ENCODE results near the gene ARSG.
"Not testable (repeated sequence)": the region's sequence is repeated elsewhere in the genome, so short reads cannot be mapped to it uniquely, and the experiment has no call there.

The ARSG gene

DNA sequence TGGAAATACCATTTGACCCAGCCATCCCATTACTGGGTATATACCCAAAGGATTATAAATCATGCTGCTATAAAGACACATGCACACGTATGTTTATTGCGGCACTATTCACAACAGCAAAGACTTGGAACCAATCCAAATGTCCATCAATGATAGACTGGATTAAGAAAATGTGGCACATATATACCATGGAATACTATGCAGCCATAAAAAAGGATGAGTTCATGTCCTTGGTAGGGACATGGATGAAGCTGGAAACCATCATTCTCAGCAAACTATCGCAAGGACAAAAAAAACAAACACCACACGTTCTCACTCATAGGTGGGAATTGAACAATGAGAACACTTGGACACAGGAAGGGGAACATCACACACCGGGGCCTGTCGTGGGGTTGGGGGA is 9.3 kb upstream of the ARSG start:
- not testable (repeated sequence) for DNase-seq

DNA sequence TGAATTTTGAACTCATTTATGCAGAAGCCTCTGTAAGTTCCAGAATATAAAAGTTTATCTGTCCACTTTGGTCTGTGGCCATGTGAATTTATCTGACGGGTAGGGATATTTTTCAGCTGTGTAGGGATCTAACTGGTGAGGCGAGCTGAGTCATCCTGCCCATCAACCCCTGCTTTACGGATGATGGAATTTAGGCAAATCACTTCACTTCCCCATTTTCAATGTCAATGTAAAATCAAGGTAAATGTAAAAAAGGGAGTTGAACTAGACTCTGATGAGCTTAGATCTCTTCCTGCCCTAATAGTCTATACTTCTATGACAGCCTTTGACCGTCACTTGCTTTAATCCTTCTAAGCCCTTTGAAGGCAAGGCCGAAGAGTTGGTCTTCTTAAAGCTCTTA is 2.9 kb upstream of the ARSG start:
- DNase-seq, result no peak

DNA sequence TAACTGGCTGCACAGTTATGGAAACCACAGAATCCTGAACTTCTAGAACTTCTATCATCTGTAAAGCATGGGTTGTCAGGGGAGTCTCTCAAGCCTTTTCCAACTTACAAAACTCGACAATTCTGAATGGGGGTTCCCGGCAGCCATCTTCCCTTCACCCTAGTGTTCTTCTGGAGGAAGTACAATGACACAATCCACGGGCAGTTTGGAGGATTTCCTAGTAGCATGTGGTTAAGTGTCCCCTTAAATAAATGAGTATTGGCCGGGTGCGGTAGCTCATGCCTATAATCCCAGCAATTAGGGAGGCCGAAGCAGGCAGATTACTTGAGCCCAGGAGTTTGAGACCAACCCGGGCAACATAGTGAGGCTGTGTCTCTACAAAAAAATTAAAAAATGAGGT is 2.5 kb upstream of the ARSG start:
- no peak for DNase-seq

GRCh38 chr17:68289473-68289872 is 1.8 kb upstream of the ARSG start:
- no peak for DNase-seq

DNA sequence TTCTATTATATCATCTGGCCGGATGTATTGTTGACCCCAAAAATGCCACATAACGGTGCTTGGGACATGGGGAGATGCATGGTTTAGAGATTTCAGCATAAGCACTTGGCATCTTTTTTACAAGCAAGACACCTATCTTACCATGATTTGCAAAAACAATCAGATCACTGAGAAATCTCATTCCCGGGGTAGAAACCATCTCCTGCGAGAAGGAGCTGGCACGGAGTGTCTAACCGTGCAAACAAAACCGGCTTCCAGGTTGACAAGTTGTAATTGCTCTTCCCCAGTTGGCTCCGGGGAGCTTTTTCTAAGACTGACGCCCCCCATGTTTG is 1.4 kb upstream of the ARSG start:
- no peak for DNase-seq

- no peak for DNase-seq
These were observed 884 bp upstream of the ARSG start for GRCh38 chr17:68290268-68290954.

DNA sequence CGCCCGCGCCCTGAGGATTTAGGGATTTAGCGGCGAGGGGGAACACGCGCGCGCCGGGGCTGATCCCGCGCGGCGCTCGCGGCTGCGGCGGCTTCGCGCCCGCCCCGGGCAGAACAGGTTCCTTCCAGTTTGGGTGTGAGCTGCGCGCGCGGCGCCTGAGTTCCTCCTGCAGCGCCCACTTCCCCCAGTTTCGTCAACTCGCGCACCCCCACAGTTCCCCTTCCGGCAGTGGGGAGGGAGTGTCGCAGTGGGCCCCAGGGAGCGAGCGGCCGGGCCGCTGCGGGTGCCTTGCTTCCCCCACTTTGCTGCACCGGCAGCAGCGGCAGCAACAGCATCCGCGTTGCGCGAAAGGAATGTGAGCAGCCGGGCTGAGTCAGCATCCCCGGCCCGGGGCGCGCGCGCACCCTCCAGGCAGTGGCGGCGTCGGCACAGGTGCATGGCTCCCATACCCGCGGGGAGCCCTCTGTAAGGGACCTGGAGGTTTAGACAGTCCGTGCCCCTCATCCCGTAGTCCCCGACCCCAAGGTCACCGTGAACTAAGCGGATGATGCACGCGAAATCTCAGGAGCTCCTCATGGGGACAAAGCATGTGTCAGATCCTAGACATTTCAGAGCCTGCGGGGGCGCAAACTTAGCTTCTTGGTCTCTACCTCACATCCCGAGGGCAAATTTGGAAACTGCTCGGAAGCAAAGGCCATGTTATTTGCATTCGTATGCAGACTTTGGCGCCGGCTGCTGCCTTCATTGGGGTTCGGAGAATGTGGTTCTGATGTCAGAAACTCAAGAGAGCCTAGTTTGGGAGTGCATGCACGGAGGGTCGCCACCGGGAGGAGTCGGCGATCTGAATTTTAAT is 767 bp downstream of the ARSG start:
- peak; percentile 61 for DNase-seq

DNA sequence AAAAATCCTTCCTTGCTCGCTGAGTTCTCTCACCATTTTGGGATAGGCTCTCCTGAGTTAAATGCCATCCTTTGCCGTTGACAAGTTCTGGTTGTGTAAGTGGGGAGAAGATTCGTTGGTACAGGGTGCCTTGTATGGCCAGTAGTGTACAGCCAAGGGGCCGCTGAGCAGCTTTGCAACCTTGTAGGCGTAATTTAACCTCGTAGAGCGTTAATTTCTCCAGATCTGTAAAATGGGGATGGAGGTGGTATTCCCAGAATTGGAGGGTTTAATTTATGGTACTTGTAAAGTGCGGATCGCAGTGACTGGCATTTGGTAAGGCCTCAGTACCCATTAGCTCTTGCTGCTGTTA is 1.4 kb downstream of the ARSG start:
- no peak for DNase-seq

- DNase-seq, result no peak
These were observed 2.3 kb downstream of the ARSG start for GRCh38 chr17:68293490-68294195.

DNA sequence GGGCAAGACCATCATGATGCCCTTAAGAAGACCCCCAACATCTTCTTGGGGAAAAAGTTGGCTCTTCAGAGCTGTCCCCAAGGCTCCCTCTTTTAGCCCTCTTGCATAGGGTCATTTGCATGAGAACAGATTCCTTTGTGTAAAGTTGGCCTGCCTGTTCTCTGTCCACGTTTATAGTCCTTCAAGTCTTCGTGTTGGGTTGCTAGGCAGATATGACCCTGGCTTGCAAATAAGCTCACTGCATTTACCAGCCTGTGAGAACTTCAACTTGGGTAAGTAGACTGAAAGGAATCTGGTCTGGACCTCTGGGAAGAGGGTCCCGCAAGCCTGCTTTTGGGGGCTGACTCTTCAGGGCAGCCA is 2.9 kb downstream of the ARSG start:
- no peak for DNase-seq

- DNase-seq, result no peak
These were observed 3.3 kb downstream of the ARSG start for GRCh38 chr17:68294617-68295016.

- no peak for DNase-seq
These were observed 3.8 kb downstream of the ARSG start for GRCh38 chr17:68295086-68295485.

DNA sequence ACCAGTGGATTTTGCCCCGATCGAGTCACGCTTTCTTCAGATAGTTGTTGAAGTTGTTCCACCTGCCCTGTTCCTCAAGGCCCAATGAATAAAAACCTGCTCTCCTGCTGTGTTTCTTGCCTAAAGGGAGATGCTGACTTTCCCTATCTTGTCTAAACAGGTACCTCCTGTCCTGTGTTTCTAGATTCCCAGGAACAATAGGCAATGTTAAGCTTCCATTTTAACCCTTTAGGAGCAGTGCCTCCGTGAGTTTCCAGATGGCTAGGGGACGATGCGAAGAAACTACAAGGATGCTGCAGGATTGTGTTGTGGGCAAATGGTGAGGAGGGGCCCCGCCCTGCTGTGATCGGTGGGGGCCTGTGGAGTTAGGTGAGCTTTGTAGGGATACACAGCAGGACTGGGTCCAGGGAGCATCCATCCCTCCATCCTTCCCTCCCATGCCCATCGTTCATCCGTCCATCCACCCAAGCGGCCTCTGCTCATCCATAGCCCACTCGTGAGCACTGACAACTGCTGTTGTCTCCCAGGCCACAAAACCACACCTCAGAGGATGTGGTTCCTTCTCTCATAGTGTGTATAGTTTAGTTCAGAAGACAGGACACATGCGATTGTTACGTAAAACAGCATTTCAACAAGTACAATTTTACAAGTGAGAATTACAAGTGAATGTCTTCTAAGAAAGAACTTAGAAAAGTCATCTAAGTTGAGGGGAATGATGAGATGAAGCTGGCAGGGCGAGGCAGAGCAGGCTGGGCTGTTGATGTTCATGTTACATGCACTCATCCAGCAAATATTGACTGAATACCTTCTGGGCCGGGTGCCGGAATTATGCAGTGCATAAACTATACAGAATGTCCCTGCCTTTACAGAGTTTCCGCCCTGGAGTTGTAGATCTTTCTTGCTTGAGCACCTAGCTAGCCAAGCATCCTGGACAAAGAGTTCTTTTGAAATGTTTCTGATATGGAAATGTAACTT is 5.2 kb downstream of the ARSG start:
- no peak for DNase-seq

DNA sequence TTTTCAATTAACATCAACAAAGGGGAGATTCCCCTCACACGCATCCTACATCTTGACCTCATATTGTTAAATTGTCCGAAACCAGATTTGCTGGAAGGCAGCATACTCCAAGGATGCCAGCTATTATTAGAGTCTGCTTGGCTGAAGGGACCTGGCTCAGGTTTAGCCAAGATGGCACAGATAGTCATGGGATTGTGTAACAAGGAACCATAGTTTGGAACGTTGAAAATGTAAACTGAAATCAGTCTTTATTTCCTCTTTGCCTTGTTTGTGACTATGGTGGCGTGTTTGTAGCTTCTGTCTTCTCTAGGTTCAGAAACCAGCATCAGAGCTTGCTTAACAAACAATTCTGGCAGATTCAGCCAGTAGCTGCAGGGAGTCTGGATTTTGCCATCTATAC is 5.9 kb downstream of the ARSG start:
- no peak for DNase-seq

DNA sequence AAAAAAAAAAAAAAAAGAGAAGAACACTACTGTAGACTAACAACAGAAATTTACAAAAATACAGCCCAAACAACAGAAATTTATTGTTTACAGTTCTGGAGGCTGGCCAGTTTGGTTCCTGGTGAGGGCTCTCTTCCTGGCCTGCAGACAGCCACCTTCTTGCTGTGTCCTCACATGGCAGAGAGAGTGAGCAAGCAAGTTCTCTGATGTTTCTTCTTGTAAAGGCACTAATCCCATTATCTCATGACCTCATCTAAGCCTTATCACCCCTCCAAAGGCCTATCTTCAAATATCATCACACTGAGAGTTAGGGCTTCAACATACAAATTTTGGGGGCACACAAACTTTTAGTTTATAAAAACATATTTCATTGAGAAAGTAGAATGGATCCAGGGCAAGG is 7.3 kb downstream of the ARSG start:
- no peak for DNase-seq

- DNase-seq, result no peak
These were observed 8.5 kb downstream of the ARSG start for GRCh38 chr17:68299817-68300216.

DNA sequence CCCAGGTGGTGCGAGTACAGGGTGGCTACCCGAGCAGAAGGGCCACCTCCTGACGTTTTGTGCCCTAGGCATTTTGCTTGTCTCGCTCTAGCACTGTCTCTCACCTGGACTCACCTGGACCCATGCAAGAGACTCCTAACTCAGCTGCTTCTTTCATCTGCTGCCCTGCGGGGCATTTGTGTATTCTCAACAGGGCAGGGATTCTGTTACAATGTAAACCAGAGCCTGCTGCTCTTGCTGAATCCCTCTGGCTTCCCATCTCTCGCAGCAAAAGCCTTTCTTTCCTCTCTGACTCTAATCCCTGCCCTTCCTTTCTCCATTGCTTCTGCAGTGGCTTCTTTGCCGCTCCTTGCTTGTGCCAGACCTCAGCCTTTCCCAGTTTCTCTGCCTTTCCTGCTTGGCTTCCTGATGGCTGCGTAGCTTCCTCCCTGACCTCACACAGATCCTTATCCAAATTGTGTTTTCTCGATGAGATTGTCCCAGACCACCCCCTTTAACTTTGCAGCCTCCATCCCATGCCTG is 10.2 kb downstream of the ARSG start:
- DNase-seq, result no peak

GRCh38 chr17:68302066-68302564 is 10.8 kb downstream of the ARSG start:
- peak; percentile 19 for DNase-seq

- peak; percentile 79 for DNase-seq
These were observed 11.4 kb downstream of the ARSG start for GRCh38 chr17:68302666-68303065.

DNA sequence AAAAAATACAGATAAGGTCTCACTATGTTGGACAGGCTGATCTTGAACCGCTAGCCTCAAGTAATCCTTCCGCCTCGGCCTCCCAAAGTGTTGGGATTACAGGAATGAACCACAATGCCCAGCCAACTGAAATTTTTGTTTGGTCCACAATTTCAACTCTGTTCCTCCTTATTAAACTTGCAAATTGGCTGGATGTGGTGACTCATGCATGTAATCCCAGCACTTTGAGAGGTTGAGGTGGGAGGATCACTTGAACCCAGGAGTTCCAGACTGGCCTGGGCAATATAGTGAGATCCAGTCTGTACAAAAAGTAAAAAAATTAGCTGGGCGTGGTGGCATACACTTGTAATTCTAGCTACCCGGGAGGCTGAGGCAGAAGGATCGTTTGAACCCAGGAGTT is 13.4 kb downstream of the ARSG start:
- no peak for DNase-seq

DNA sequence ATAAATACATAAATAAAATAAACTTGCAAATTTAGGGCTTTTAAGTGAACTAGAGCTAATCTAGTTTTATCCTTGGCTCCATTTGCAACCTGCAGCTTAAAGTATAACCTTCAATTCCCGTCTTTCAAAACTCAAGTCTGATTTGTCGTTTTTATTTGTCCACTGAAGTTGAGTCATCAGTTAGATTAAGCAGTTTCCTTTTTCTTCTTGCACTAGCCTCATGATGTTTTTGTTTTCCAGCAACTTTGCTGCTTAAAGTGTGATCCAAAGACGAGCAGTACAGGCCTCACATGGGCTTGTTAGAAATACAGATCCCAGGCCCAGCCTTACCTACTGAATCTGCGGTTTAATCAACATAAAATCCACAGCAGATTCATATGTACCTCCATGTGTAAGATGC is 13.8 kb downstream of the ARSG start:
- DNase-seq, result no peak

GRCh38 chr17:68306819-68307218 is 15.5 kb downstream of the ARSG start:
- DNase-seq, result no peak

- no peak for DNase-seq
These were observed 16.1 kb downstream of the ARSG start for GRCh38 chr17:68307443-68307842.
